ENCODE measurements around the gene GARS1. TPM values are rescaled to one million over a fixed set of nuclear protein-coding genes. Genes with fewer than 3 reads are reported as not detected.

GARS1 gene
- total and polyA plus RNA-seq, 9 donors, result 35.0 to 253 (median 55.3) TPM

DNA sequence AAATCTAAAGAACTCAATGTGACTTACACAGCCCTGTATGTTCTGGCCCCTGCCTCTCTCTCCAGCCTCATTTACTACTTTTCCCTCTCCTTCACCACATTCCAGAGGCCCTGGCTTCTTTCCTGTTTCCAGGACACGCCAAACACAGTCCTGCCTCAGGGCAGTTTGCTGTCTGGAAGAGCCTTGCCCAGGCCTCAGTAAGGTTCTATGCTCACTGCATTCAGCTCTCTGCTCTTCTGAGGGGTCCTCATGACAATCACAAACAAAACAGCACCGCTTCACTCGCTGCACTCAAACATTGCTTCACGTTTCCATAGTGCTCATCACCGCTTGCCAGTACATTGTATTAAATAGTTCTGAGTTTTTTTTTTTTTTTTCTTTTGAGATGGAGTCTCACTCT is 35.1 kb upstream of the GARS1 start:
- no peak overlapping the region for H3K27ac ChIP-seq
- intact Hi-C loops (cut with DNase I), result loop anchor here in 3 of 4 donors (5.0 kb wide), 2 partner anchors 282 to 287 kb away; no protein-coding TSS in a partner anchor

GRCh38 chr7:30561389-30561788 is 33.3 kb upstream of the GARS1 start:
- Histone ChIP-seq H3K27ac (no peak overlapping the region), H3K4me1 (ENCODE audit: insufficient read depth) (no peaks in the 10 kb centered on the region), H3K4me3 (no peak overlapping the region), H3K9me3 (no peaks in the 10 kb centered on the region), H3K27me3 (no peaks in the 10 kb centered on the region), H3K36me3 (no peaks in the 10 kb centered on the region)
- no peak for DNase-seq
- intact Hi-C loops (cut with DNase I), result loop anchor here in 3 of 4 donors (5.0 kb wide), 2 partner anchors 284 to 289 kb away; no protein-coding TSS in a partner anchor
- TF ChIP-seq POLR2A (IDR thresholded peaks at IDR 0.05), result no peak
- TF ChIP-seq, protein P1, sequence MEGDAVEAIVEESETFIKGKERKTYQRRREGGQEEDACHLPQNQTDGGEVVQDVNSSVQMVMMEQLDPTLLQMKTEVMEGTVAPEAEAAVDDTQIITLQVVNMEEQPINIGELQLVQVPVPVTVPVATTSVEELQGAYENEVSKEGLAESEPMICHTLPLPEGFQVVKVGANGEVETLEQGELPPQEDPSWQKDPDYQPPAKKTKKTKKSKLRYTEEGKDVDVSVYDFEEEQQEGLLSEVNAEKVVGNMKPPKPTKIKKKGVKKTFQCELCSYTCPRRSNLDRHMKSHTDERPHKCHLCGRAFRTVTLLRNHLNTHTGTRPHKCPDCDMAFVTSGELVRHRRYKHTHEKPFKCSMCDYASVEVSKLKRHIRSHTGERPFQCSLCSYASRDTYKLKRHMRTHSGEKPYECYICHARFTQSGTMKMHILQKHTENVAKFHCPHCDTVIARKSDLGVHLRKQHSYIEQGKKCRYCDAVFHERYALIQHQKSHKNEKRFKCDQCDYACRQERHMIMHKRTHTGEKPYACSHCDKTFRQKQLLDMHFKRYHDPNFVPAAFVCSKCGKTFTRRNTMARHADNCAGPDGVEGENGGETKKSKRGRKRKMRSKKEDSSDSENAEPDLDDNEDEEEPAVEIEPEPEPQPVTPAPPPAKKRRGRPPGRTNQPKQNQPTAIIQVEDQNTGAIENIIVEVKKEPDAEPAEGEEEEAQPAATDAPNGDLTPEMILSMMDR (IDR thresholded peaks at IDR 0.05), result no peak
- no peak for TF ChIP-seq EP300 (IDR thresholded peaks at IDR 0.05)
- WGBS, 3 donors, result 71 to 78% (median 76%) methylated on average over 6 of the region's 6 CpGs

More for the DNA sequence above, 35.1 kb upstream of the GARS1 start:
- H3K36me3 ChIP-seq, result no peaks in the 10 kb centered on the region
- H3K27me3 ChIP-seq, result no peaks in the 10 kb centered on the region
- 90 to 92% (median 92%) methylated on average over 5 of the region's 5 CpGs for WGBS, 3 donors
- no peak for DNase-seq
- no peak for TF ChIP-seq EP300 (IDR thresholded peaks at IDR 0.05)
- TF ChIP-seq POLR2A (IDR thresholded peaks at IDR 0.05), result no peak
- TF ChIP-seq, protein P1 (IDR thresholded peaks at IDR 0.05), result no peak
- H3K9me3 ChIP-seq, result no peaks in the 10 kb centered on the region
- no peaks in the 10 kb centered on the region for H3K4me1 ChIP-seq (ENCODE audit: insufficient read depth)
- no peak overlapping the region for H3K4me3 ChIP-seq

DNA sequence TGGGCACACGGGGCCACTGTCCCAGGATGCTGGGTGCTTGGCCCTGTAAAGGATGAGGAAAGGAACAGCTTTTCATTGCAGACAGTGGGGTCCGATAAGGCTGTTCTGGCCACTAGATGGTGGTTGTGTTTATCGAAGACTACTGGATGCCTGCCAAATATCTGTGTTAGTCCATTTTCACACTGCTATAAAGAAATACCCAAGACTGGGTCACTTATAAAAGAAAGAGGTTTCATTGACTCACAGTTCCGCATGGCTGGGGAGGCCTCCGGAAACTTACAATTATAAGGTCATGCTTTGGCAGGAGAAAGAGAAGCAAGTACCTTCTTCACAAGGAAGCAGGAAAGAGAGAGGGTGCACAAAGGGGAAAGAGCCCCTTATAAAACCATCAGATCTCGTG is 32.2 kb upstream of the GARS1 start:
- no peaks in the 10 kb centered on the region for H3K27me3 ChIP-seq
- intact Hi-C loops (cut with DNase I), result loop anchor here in 3 of 4 donors (5.0 kb wide), 2 partner anchors 285 to 290 kb away; no protein-coding TSS in a partner anchor
- no peak for DNase-seq
- H3K4me1 ChIP-seq (ENCODE audit: insufficient read depth), result no peaks in the 10 kb centered on the region
- no peak overlapping the region for H3K27ac ChIP-seq
- 54% methylated on average over 6 of the region's 6 CpGs for WGBS, 3 donors
- no peaks in the 10 kb centered on the region for H3K36me3 ChIP-seq
- TF ChIP-seq POLR2A (IDR thresholded peaks at IDR 0.05) (no peak), EP300 (IDR thresholded peaks at IDR 0.05) (no peak)
- TF ChIP-seq, protein P1 (IDR thresholded peaks at IDR 0.05), result no peak
- no peak overlapping the region for H3K4me3 ChIP-seq
- no peaks in the 10 kb centered on the region for H3K9me3 ChIP-seq

GRCh38 chr7:30562909-30563308 is 31.8 kb upstream of the GARS1 start:
- intact Hi-C loops (cut with DNase I), result loop anchor here in 3 of 4 donors (5.0 kb wide), 2 partner anchors 286 to 291 kb away; no protein-coding TSS in a partner anchor
- no peak for DNase-seq

More at GRCh38 chr7:30562909-30563308, 31.8 kb upstream of the GARS1 start:
- Histone ChIP-seq H3K27ac (no peak overlapping the region), H3K4me3 (no peak overlapping the region), H3K27me3 (no peaks in the 10 kb centered on the region), H3K9me3 (no peaks in the 10 kb centered on the region), H3K36me3 (no peaks in the 10 kb centered on the region), H3K4me1 (ENCODE audit: insufficient read depth) (no peaks in the 10 kb centered on the region)
- TF ChIP-seq, protein P1 (IDR thresholded peaks at IDR 0.05), result no peak
- WGBS, 3 donors, result 88 to 95% (median 90%) methylated on average over 8 of the region's 8 CpGs

All from ovary (tissue), 9 donors.